AG04450 (cell line): ENCODE results near the gene EGR1. TPM values are rescaled to one million over a fixed set of nuclear protein-coding genes. Genes with fewer than 3 reads are reported as not detected.
"Not testable (repeated sequence)": the region's sequence is repeated elsewhere in the genome, so short reads cannot be mapped to it uniquely, and the experiment has no call there.

Experiments used
- CTCF ChIA-PET: fragments of 300-600, 350-600 bp; formaldehyde crosslinking; extraction: SDS; loops from one replicate; lab custom pipeline; 2022; ENCODE audit warnings: antibody characterized with exemption, inconsistent platforms; lab: Charles Lee
- POLR2A ChIA-PET: fragments of 350-600 bp; formaldehyde crosslinking; extraction: SDS; loops from one replicate; lab custom pipeline; 2021; ENCODE audit warnings: antibody characterized with exemption, inconsistent platforms; lab: Yijun Ruan, JAX
- DNase-seq: peaks from one replicate; pipeline ENCODE4 v3.0.0-alpha.2; 2011; ENCODE audit warnings: low read depth, low spot score
- H3K27ac ChIP-seq: one replicate; pipeline ENCODE4 v1.5.1; 2012; ENCODE audit warnings: low read depth, low read length, control low read depth
- H3K27me3 ChIP-seq: one replicate; pipeline ENCODE4 v1.6.0; 2012; ENCODE audit warnings: low read length; ENCODE audit not compliant: control insufficient read depth, insufficient read depth
- H3K4me3 ChIP-seq: 2 replicates; pipeline ENCODE4 v1.5.1; 2011; ENCODE audit warnings: mild to moderate bottlenecking, low read depth, low read length, control low read depth
- H3K9me3 ChIP-seq: 2 replicates; pipeline ENCODE4 v1.5.1; 2012; ENCODE audit warnings: low read length; ENCODE audit not compliant: control insufficient read depth, insufficient read depth
- polyA plus RNA-seq: library from polyadenylated mRNA; depleted of rRNA; stranded (reverse); fragments of >200 nt; gene quantifications from 2 replicates; pipeline ENCODE4 v1.2.3, GENCODE V29; 2011
- TF ChIP-seq, protein P1 (sequence below): IDR thresholded peaks from 2 replicates; pipeline ENCODE4 v1.5.1; 2011; ENCODE audit warnings: low read depth, low read length, control low read depth, inconsistent platforms

Gene EGR1
- polyA plus RNA-seq, 1 experiment = 17.0 TPM

DNA sequence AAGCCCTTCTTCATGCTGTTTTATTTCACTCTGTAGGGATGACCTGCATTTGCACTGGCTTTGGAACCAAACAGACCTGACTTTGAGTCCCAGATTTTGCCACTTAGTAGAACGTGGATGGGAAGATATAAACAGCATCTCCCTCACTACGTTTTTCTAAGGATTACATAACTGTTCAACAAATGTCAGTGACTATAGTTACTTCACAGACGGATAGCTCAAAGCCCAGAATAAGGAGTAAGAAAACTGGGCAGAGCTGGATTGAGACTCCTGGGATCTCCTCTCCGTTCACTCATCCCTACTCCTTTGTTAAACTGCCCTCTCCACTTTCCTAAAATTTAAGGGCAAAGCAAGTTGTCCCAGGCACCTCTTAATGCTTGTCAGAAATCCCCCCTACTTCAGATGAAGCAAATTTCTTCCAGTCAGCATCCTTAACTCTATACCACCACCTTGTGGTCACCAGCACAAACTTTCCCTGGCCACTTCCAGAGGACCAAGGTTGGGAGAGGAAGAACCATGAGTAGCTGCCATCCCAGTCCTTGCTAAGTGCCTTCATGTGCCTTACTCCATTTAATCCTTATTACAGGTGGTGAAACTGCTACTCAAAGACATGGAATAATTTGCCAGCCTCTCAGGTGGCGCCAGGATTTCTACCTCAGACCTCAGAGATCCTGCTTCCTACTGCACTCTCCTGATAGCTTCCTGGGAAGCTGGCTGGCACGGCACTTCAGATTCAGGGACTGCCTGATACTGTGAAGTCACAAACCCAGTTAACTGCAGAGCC is 38.4 kb downstream of the EGR1 start:
- Histone ChIP-seq H3K27me3 (no peaks in the 10 kb centered on the region), H3K4me3 (no peak overlapping the region), H3K27ac (peak overlapping the region; percentile 21), H3K9me3 (no peaks in the 10 kb centered on the region)
- DNase-seq = peak; percentile 46
- TF ChIP-seq, protein P1, sequence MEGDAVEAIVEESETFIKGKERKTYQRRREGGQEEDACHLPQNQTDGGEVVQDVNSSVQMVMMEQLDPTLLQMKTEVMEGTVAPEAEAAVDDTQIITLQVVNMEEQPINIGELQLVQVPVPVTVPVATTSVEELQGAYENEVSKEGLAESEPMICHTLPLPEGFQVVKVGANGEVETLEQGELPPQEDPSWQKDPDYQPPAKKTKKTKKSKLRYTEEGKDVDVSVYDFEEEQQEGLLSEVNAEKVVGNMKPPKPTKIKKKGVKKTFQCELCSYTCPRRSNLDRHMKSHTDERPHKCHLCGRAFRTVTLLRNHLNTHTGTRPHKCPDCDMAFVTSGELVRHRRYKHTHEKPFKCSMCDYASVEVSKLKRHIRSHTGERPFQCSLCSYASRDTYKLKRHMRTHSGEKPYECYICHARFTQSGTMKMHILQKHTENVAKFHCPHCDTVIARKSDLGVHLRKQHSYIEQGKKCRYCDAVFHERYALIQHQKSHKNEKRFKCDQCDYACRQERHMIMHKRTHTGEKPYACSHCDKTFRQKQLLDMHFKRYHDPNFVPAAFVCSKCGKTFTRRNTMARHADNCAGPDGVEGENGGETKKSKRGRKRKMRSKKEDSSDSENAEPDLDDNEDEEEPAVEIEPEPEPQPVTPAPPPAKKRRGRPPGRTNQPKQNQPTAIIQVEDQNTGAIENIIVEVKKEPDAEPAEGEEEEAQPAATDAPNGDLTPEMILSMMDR = peak; percentile 88
- CTCF ChIA-PET = interaction anchor here (0.6 to 3.6 kb wide), 32 partner anchors 10 to 149 kb away, joined by 3 to 86 read pairs (median 6); partner anchors contain the start of genes EGR1, ETF1 and REEP2
- POLR2A ChIA-PET = interaction anchor here (0.5 to 2.9 kb wide), 5 partner anchors 11 to 91 kb away, joined by 3 to 26 read pairs (median 4); partner anchors contain the start of genes EGR1 and ETF1

DNA sequence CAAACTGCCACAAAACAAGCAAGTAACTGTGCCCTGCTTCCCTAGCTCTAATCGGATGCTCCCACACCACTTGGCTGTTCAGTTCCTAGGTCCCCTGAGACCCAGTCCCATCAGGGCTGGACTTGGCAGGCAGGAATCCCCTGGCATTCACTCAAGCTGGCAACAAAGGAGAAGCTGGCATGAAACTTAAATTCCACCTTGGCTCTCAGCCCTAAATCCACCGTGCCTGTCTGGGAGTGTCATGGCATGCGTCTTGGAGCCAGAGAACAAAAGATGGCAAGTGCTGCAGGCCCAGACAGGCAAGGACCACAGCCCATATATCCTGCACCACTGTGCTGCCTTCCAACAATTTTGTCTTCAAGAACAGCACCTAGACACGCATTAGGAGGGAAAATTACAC is 39.5 kb downstream of the EGR1 start:
- ChIA-PET POLR2A (interaction anchor here (1.1 to 2.6 kb wide), 2 partner anchors 39 to 56 kb away, joined by 4 to 26 read pairs; partner anchors contain the start of gene EGR1), CTCF (interaction anchor here (0.6 to 3.6 kb wide), 12 partner anchors 9 to 833 kb away, joined by 3 to 86 read pairs (median 7); partner anchors contain the start of genes EGR1 and REEP2)
- Histone ChIP-seq H3K9me3 (no peaks in the 10 kb centered on the region), H3K4me3 (no peak overlapping the region), H3K27ac (no peak overlapping the region), H3K27me3 (no peaks in the 10 kb centered on the region)
- no peak for DNase-seq
- TF ChIP-seq, protein P1 = no peak

DNA sequence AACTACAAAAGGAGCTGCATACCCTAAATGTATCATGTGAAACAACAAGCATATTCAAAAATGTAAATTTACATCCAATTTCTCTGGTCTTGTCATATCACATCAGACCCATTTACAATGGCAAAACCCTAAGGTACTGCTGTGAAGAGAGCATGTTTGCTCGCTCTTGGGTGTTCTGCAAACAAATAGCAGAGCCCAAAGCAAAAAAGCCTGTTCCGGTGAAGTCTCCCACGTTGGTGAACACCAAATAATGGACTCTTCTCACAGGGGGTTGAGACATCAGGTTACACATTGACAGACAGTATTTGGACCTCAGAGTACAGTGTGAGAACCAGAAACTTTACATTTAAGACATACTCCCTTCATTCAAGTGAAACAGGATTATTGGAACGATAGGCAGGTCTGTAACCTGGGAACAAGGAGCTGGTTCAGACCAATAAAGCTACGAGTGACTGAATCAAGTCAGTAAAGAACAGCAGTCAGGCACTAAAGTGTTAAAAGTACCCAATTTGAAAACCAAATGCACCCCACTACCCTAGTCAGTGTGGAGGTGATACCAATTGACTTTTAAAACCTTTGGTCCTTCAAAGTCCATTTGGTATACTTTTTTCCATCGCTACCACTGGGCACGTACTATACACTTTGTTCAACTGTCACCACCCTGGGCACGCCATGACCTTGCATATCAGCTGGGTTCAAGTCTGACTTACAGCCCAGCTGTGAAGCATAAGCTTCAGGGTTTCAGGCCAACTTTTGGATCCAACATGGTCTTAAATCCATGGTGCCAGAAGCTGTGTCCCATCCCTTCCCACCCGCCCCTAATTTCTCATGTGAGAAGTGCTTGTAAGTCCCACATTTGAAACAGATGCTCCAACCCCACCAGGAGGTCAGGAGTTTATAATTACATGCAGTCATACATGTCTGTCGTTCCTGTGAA is 41.4 kb downstream of the EGR1 start:
- TF ChIP-seq, protein P1 = no peak
- no peak overlapping the region for H3K27ac ChIP-seq
- H3K4me3 ChIP-seq = no peak overlapping the region
- no peaks in the 10 kb centered on the region for H3K9me3 ChIP-seq
- ChIA-PET POLR2A (no interaction called here), CTCF (interaction anchor here (0.7 to 1.4 kb wide), 3 partner anchors 10 to 57 kb away, joined by 3 to 7 read pairs (median 4); partner anchors contain the start of gene EGR1)
- no peaks in the 10 kb centered on the region for H3K27me3 ChIP-seq
- DNase-seq = no peak

DNA sequence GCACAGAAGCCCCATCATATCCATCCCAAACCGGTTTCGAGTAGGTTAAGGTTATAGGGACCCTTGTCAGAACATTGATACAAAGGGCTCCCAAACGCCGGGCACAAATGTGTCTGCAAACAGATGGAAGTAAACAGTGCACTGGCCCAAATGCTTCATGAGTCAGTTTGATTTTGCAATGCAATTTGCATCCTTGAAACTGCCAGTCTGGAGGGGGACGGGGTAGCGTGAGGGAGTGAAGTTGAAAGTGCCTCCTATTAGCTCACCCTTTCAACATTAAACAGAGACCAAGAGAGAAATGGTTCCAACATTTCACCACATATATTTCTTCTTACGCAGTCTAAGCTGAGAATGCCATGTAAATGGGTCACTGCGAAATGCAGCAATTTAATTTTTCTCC is 42.2 kb downstream of the EGR1 start:
- H3K9me3 ChIP-seq, H3K27ac ChIP-seq, POLR2A ChIA-PET, H3K27me3 ChIP-seq, H3K4me3 ChIP-seq: not testable (repeated sequence)
- DNase-seq = peak; percentile 38
- CTCF ChIA-PET = interaction anchor here (1.4 kb wide), 1 partner anchor 58 kb away, joined by 7 read pairs; no protein-coding TSS in a partner anchor

DNA sequence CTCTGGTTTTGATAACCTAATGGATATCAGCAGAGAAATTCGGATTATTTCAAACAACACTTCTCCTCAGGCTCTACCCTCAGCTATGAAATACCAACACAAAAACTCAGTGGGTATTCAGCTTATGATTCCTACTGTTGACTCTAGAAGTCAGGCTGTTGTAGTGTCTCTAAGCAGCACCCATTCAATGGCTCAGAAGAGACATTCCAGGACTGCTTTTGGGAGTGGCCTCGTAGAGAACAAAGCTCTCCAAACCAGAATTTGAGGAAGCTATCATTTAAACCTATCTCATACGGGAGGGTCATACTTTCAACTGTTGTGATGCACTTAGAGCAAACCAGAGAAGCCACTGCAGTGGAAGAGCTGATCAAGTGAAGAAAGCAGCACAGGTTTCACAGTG is 43.7 kb downstream of the EGR1 start:
- no peak overlapping the region for H3K4me3 ChIP-seq
- TF ChIP-seq, protein P1 = no peak
- ChIA-PET CTCF (interaction anchor here (1.1 kb wide), 1 partner anchor 59 kb away, joined by 3 read pairs; no protein-coding TSS in a partner anchor), POLR2A (interaction anchor here (1.3 kb wide), 1 partner anchor 19 kb away, joined by 3 read pairs; no protein-coding TSS in a partner anchor)
- no peak for DNase-seq
- no peak overlapping the region for H3K27ac ChIP-seq
- no peaks in the 10 kb centered on the region for H3K9me3 ChIP-seq
- H3K27me3 ChIP-seq = no peaks in the 10 kb centered on the region
